Endothelial cell of umbilical vein (primary cell): ENCODE results near the gene PLS1. TPM values are rescaled to one million over a fixed set of nuclear protein-coding genes. Genes with fewer than 3 reads are reported as not detected.

Source experiments
- BruUV-seq: library from RNA; stranded (reverse); fragments of 400-500 nt; replicated peaks from 2 replicates; lab custom pipeline; 2021; lab: Mats Ljungman, UMichigan
- CTCF ChIA-PET: fragments of 300-600, 350-600 bp; sonication (Branson Sonifier 250); formaldehyde crosslinking; loops from one replicate; lab custom pipeline; 2021; ENCODE audit warnings: antibody characterized with exemption, inconsistent platforms; lab: Charles Lee
- POLR2A ChIA-PET: fragments of 300-600, 350-600 bp; sonication (Branson Sonifier 250); formaldehyde crosslinking; loops from one replicate; lab custom pipeline; 2021; ENCODE audit warnings: antibody characterized with exemption, inconsistent platforms; lab: Charles Lee
- DNase-seq: peaks from one replicate; pipeline ENCODE4 v3.0.0-alpha.2; 2011; ENCODE audit warnings: low read depth, low spot score
- FAIRE-seq: peaks from 2 replicates; lab custom pipeline; 2011; peaks lifted over from hg19 to GRCh38; lab: Jason Lieb, UNC
- H2AFZ ChIP-seq: 2 replicates; pipeline ENCODE4 v1.6.0; 2012; ENCODE audit warnings: low read depth, low read length, control low read depth, inconsistent platforms
- H3K27ac ChIP-seq: 2 replicates; pipeline ENCODE4 v1.5.1; 2011; ENCODE audit warnings: low read depth, mild to moderate bottlenecking, control low read depth, low read length, moderate library complexity; ENCODE audit not compliant: insufficient read depth
- H3K27me3 ChIP-seq, 2 experiments: 2 replicates each; pipeline versions ENCODE4 v1.6.0 to v1.6.1; 2011; ENCODE audit warnings: low read length in 2 of 2, mixed read lengths in 1 of 2; ENCODE audit not compliant: control insufficient read depth in 2 of 2, insufficient read depth in 2 of 2
- H3K36me3 ChIP-seq, 2 experiments: 2 replicates in 1 of 2; 3 replicates in 1 of 2; pipeline ENCODE4 v1.5.1; 2011; ENCODE audit warnings: low read length in 2 of 2, mild to moderate bottlenecking in 1 of 2, moderate library complexity in 1 of 2; ENCODE audit not compliant: control insufficient read depth in 2 of 2, insufficient read depth in 2 of 2; ENCODE audit errors: extremely low read depth in 1 of 2
- H3K4me1 ChIP-seq: 3 replicates; pipeline ENCODE4 v1.5.1; 2011; ENCODE audit warnings: mild to moderate bottlenecking, low read length; ENCODE audit not compliant: control insufficient read depth, insufficient read depth; ENCODE audit errors: extremely low read depth
- H3K4me2 ChIP-seq: 2 replicates; pipeline ENCODE4 v1.6.1; 2011; ENCODE audit warnings: low read length, control low read depth, mixed read lengths; ENCODE audit not compliant: insufficient read depth
- H3K4me3 ChIP-seq, 3 experiments: fragments of 200-600 bp in 1 of 3; sonication (generic), shearing (Covaris generic) in 1 of 3; replicated peaks in 1 of 3; 2 replicates each; pipeline ENCODE4 v1.5.1; 2011 to 2016; ENCODE audit warnings: control low read depth in 3 of 3, low read length in 3 of 3, mild to moderate bottlenecking in 2 of 3, inconsistent platforms in 1 of 3, low read depth in 1 of 3, moderate library complexity in 1 of 3; ENCODE audit not compliant: insufficient read depth in 1 of 3
- H3K79me2 ChIP-seq: 2 replicates; pipeline ENCODE4 v1.6.0; 2012; ENCODE audit warnings: low read length, inconsistent platforms; ENCODE audit not compliant: control insufficient read depth, insufficient read depth
- H3K9ac ChIP-seq: replicated peaks from 2 replicates; pipeline ENCODE3; 2011; ENCODE audit warnings: low read length, control low read depth; ENCODE audit not compliant: insufficient read depth; ENCODE audit errors: extremely low read depth
- H3K9me1 ChIP-seq: replicated peaks from 3 replicates; pipeline ENCODE4 v1.6.0; 2011; ENCODE audit warnings: mild to moderate bottlenecking, low read length; ENCODE audit not compliant: control insufficient read depth, insufficient read depth; ENCODE audit errors: extremely low read depth
- H3K9me3 ChIP-seq: replicated peaks from 2 replicates; pipeline ENCODE4 v1.5.1; 2012; ENCODE audit warnings: low read length, inconsistent platforms; ENCODE audit not compliant: control insufficient read depth, insufficient read depth
- H4K20me1 ChIP-seq: replicated peaks from 2 replicates; pipeline ENCODE3; 2011; ENCODE audit warnings: mild to moderate bottlenecking, low read length; ENCODE audit not compliant: control insufficient read depth, insufficient read depth; ENCODE audit errors: extremely low read depth
- EZH2 ChIP-seq: IDR thresholded peaks from 2 replicates; pipeline ENCODE4 v1.6.1; 2012; ENCODE audit warnings: borderline replicate concordance, low read depth, mild to moderate bottlenecking, moderate library complexity, low read length, inconsistent platforms; ENCODE audit not compliant: severe bottlenecking
- FOS ChIP-seq: IDR thresholded peaks from 2 replicates; pipeline ENCODE4 v1.6.1; 2011; ENCODE audit warnings: mild to moderate bottlenecking, low read length, moderate library complexity, borderline replicate concordance; ENCODE audit not compliant: insufficient read depth
- GATA2 ChIP-seq: IDR thresholded peaks from 2 replicates; pipeline ENCODE4 v1.7.0; 2011; ENCODE audit warnings: low read depth, mild to moderate bottlenecking, moderate library complexity, mixed read lengths, low read length; ENCODE audit not compliant: insufficient read length, insufficient read depth
- JUN ChIP-seq: IDR thresholded peaks from 2 replicates; pipeline ENCODE4 v1.6.1; 2011; ENCODE audit warnings: borderline replicate concordance, low read depth; ENCODE audit not compliant: insufficient read length, insufficient read depth
- MYC ChIP-seq: IDR thresholded peaks from one replicate; pipeline ENCODE4 v1.6.1; 2011; ENCODE audit warnings: mild to moderate bottlenecking, low read depth, low read length
- POLR2A ChIP-seq: IDR thresholded peaks from 2 replicates; pipeline ENCODE4 v1.6.1; 2012; ENCODE audit warnings: low read depth, mild to moderate bottlenecking, control low read depth, low read length
- POLR2AphosphoS5 ChIP-seq: IDR thresholded peaks from 2 replicates; pipeline ENCODE4 v1.6.1; 2012; ENCODE audit warnings: low read depth, mild to moderate bottlenecking, control low read depth, low read length, moderate library complexity; ENCODE audit not compliant: insufficient read depth
- dilution Hi-C: fragments of 300-500 bp; cut with MboI; formaldehyde crosslinking; loops from one replicate; pipeline ENCODE4 v1.15.0; 2019; ENCODE audit warnings: low sequenced_read_pairs; ENCODE audit not compliant: extremely low pct_ligation_motif_present
- intact Hi-C: fragments of 100-400 bp; cut with micrococcal nuclease; formaldehyde crosslinking; loops from one replicate; pipeline ENCODE4 v1.10.0; 2022
- polyA plus RNA-seq, 4 experiments: library from polyadenylated mRNA; depleted of rRNA in 3 of 4; stranded (reverse) in 3 of 4; unstranded in 1 of 4; fragments of >200 nt; gene quantifications; 2 replicates each; pipeline versions ENCODE4 v1.2.1 to v1.2.3, GENCODE V29; 2011 to 2012; ENCODE audit warnings: missing spikeins in 1 of 4
- total RNA-seq: library from RNA; stranded (reverse); gene quantifications from 2 replicates; pipeline ENCODE4 v1.2.3, GENCODE V29; 2021
- TF ChIP-seq, protein P1 (sequence below): IDR thresholded peaks from 2 replicates; pipeline ENCODE4 v1.6.1; 2011; ENCODE audit not compliant: insufficient read depth, insufficient read length

PLS1 gene
- total and polyA plus RNA-seq, 2 donors (not counting 3 experiments of a cell fraction or from before 2014, with no cell fraction given), result 0.59 to 1.3 TPM

DNA sequence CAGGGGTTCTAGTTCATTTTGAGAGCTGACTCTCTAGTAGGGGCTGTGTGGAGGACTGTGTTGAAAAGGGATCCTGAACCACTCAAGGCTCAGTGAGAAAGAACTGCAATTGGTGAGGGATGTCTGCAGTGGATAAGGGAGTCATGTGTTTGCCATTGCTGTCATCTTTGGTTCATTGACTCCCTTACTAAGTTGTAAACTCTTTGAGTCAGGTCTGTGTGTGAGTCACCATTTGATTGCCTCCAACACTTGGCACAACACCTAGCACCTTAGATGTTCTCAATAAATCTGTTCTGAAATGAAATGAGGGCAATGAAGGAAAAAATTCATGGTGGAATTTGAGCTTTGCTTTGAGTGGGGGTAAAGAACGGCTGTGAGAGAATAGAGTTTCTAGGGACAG lies 51.7 kb downstream of the PLS1 start:
- H3K4me1 ChIP-seq, result peaks cover 8% of the 10 kb centered on the region
- H3K4me2 ChIP-seq, result no peak overlapping the region
- no peak for FAIRE-seq
- no peak overlapping the region for H3K4me3 ChIP-seq
- H3K79me2 ChIP-seq, result no peaks in the 10 kb centered on the region
- POLR2A ChIA-PET, result no interaction called here
- peaks cover 12 to 14% of the 10 kb centered on the region in 2 experiments for H3K27me3 ChIP-seq
- no peaks in the 10 kb centered on the region for H3K9me1 ChIP-seq
- DNase-seq, result no peak
- no peak overlapping the region for H3K9ac ChIP-seq
- H3K27ac ChIP-seq, result no peak overlapping the region
- no peak overlapping the region for H2AFZ ChIP-seq
- no peaks in the 10 kb centered on the region for H3K9me3 ChIP-seq
- dilution Hi-C loops, result no loop called here
- BruUV-seq, result no TSS peak
- H3K36me3 ChIP-seq, result no peaks in the 10 kb centered on the region
- no peaks in the 10 kb centered on the region for H4K20me1 ChIP-seq
- intact Hi-C loops, result no loop called here
- no peak for TF ChIP-seq GATA2
- TF ChIP-seq JUN, result peak; percentile 19
- CTCF ChIA-PET, result interaction anchor here (1.4 kb wide), 1 partner anchor 20 kb away, joined by 3 read pairs; no protein-coding TSS in a partner anchor

DNA sequence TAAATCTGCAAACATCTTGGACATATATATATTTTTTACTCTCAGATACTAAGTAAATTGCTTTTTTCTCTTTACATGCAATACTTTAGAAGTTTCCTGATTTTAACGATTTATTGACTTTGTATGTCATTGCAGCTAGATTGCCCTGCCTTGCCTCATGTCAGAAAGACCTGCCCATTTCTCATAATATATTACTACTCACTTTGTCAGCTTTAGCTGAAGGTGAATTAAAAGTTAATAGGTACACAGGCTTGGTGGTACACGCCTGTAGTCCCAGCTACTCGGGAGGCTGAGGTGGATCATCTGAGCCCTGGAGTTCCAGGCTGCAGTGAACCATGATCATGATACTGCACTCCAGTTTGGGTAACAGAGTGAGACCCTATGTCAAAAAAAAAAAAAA lies 52.8 kb downstream of the PLS1 start:
- no peak for TF ChIP-seq GATA2
- TF ChIP-seq, protein P1, sequence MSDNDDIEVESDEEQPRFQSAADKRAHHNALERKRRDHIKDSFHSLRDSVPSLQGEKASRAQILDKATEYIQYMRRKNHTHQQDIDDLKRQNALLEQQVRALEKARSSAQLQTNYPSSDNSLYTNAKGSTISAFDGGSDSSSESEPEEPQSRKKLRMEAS, result no peak
- no peak for TF ChIP-seq EZH2
- no peak for TF ChIP-seq POLR2AphosphoS5
- no peak for TF ChIP-seq MYC
- TF ChIP-seq FOS, result no peak
- TF ChIP-seq JUN, result no peak
- no peak for TF ChIP-seq POLR2A
- FAIRE-seq (no peak), DNase-seq (no peak)
- ChIA-PET CTCF (interaction anchor here (0.6 to 1.4 kb wide), 2 partner anchors 12 to 19 kb away, joined by 3 read pairs; no protein-coding TSS in a partner anchor), POLR2A (interaction anchor here (0.7 kb wide), 1 partner anchor 88 kb away, joined by 6 read pairs; no protein-coding TSS in a partner anchor)
- Histone ChIP-seq H3K9me1 (no peaks in the 10 kb centered on the region), H3K27ac (no peak overlapping the region), H3K36me3 (no peaks in the 10 kb centered on the region), H3K4me1 (peaks cover 8% of the 10 kb centered on the region), H3K9me3 (no peaks in the 10 kb centered on the region), H2AFZ (no peak overlapping the region), H4K20me1 (no peaks in the 10 kb centered on the region), H3K27me3 (peaks cover 7 to 9% of the 10 kb centered on the region in 2 experiments), H3K4me3 (no peak overlapping the region), H3K9ac (no peak overlapping the region), H3K79me2 (no peaks in the 10 kb centered on the region), H3K4me2 (no peak overlapping the region)
- BruUV-seq, result no TSS peak
- dilution Hi-C loops, result no loop called here
- intact Hi-C loops, result no loop called here
